Inflammatory macrophage (primary cell): ENCODE measurements around the gene ITGB5.

ENCODE experiments used
- DNase-seq, 2 donors: peaks; one replicate each; pipeline ENCODE4 v3.0.0-alpha.2; 2020 to 2022

ITGB5 gene

DNA sequence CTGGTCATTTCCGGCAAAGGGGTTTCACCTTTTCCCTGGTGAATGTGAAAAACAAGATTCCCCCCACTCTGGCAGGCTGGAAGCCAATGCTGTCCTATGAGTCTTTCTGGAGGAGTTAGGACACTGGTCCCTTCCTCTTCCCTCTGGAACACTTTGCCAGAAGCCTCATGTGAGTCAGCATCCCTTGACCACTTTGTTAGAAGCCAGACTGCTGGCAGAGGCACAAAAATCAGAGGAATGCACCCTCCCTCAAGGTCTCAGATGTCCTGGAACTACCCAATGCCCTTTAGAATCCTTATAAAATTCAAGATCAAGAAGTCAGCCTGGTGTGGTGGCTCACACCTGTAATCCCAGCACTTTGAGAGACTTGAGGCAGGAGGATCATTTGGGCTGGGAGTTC, 26.6 kb downstream of the ITGB5 start:
- DNase-seq: peak; percentile 42 to 75

GRCh38 chr3:124859025-124859424, 28.1 kb downstream of the ITGB5 start:
- DNase-seq: peak; percentile 33 to 72

GRCh38 chr3:124858275-124858674, 28.9 kb downstream of the ITGB5 start:
- DNase-seq: no peak

DNA sequence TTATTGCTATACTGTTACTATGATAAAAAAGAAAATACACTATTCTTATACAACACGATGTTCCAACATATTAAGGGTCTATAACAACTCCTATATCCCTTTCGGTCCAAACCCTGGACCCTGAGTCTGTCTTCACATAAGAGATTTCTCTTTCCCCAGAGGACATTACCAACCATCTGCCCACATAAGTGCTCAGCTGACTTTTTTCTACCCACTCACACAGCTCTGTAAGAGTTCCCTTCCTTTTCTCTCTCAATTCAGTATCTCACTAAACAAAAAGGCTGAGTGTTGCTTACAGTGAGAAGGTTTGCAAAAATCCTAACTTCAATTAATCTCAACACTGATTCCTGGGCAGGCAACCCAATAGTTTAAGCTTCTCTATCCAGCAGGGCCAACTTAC, 30.5 kb downstream of the ITGB5 start:
- DNase-seq: peak; percentile 88 to 90

DNA sequence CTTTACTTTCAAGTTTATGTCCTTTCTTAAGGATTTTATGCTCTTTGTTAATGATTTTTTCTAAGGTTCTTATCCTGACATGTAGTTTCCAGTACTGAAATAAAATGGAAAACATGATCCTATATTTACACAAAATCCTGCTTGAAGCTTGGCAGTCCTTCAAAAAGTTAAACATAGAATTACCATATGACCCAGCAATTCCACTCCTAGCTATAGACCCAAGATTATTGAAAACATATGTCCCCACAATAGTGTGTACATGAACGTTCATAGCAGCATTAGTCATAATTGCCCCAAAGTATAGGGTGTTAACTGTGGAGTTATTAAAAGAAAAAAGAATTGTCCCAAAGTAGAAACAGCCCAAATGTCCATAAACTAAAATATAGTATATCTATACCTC, 33.2 kb downstream of the ITGB5 start:
- no peak for DNase-seq

DNA sequence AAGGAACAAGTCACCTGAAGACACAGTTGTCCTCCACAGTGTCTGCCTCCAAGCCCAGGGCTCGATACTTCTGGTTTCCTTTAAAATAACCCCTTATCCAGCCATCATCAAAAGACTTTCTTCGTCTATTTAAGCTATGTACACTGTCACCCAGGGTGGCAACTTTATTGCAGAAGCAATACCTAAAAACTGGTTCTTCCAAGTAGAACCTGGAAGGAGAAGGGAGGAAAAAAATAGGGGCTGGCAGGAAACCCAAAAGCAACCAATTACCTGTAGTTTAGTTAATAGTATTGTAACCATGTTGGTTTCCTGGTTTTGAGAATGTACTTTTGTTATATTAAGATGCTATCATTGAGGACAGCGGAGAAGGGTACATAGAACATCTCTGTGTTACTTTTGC, 33.7 kb downstream of the ITGB5 start:
- DNase-seq: no peak

GRCh38 chr3:124851905-124852304, 35.3 kb downstream of the ITGB5 start:
- DNase-seq: no peak

DNA sequence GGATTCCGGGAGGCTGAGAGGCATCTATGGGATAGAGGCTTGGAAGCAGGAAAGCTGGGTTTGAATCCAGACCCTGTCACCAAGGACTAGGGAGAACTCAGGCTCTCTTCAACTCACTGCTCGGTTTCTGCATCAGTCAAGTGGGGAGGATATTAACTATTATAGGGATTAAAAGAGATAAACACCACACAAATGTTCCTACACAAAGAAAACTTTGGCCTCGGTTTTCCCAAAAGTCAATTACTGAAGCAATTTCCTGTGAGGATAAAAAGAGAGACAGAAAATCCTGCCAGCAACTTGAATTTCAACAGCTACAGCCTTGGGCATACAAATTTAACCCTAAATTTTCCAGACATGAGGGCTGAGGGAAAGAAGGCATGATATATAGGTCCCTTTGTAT, 36.0 kb downstream of the ITGB5 start:
- DNase-seq: no peak

- no peak for DNase-seq
Observed at GRCh38 chr3:124850633-124851032, 36.5 kb downstream of the ITGB5 start.

GRCh38 chr3:124850212-124850611, 37.0 kb downstream of the ITGB5 start:
- DNase-seq: no peak

- DNase-seq: no peak
Observed at GRCh38 chr3:124848300-124848699, 38.9 kb downstream of the ITGB5 start.

- no peak for DNase-seq
Observed at GRCh38 chr3:124847863-124848262, 39.3 kb downstream of the ITGB5 start.

- DNase-seq: peak; percentile 54 to 68
Observed at GRCh38 chr3:124847051-124847450, 40.1 kb downstream of the ITGB5 start.

DNA sequence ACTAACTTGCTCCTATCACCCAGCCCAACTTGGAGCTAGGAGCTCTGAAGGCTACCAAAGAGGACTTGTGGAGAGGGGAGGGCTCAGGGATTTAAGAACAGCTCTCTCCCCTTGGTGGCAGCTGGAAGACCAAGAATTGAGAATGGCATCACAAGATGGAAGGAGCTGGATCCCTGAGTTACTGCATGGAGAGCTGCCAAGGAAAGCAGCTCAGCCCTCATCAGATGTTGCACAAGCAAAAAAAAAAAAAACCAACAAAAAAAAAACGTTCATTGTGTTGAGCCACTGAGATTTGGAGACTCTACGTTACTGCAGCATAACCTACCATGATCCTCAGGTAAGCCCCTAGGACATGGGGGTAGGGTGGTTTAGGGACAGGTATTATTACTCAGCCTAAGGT, 41.0 kb downstream of the ITGB5 start:
- DNase-seq: no peak

DNA sequence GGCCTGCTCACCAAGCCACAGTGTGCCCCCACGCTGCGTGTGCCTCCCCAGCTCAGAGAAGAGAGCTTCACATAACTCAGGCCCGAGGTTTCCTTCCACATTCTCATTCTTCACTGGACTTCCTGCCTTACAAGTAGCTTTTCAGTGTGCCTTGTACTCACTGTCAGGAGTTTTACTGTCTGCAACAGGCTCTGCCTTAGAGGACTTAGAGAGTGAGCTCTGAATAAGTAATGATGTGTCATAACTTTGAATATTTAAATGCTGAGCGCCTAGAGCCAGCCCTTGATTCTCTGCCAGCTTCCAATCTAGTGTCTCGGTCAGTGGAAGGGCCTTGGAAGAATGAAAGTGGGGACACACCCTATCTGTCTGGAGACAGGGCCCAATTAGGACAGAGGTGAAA, 41.8 kb downstream of the ITGB5 start:
- peak; percentile 49 to 69 for DNase-seq

DNA sequence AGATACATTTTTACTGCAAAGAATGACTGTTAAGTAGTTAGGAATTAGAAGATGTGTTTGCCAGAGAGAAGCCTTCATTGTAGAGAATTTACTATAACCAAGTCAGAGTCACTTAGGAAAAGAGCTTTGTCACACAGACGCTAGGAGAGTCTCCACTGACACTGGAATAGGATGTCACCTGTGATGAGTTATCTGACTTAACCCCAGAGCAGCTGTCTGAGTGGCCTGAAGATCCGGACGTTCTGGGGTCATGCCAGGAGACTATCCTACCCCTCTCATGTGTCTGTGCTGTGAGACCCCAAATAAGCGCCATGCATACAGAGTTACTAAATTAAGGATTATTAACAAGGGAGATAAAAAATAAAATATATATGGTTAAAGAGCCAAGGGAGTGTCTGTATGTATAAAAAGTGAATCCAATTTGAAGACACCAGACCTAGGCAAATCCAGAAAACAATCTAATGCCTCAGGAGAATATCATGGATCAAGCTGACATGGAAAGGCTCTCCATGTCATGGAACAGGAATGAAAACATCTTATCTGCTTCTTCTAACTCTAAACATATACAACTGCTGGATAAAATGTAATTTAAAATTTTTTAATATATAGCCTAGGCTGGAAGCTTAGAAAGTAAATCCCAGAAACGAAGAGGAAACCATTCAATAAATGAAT, 43.5 kb downstream of the ITGB5 start:
- DNase-seq: no peak

DNA sequence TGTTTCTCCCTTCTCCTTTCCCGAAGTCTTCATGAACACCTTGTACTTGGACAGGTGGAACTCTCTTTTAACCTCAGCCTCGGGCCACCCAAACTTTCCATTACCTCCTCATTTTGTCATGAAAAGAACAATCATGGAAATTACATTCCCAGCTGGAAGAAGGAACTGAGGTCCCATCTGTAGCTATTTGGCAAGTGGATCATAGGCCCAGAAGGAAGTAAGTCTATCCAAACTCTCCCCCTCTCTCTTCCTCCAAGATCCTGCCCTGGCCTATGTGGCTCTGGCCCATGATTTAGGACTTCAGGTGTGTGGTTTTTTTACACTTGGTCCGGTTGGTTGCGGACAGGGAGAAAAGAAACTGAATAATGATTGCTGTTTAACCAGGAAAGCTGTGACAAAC, 44.1 kb downstream of the ITGB5 start:
- DNase-seq: no peak

DNA sequence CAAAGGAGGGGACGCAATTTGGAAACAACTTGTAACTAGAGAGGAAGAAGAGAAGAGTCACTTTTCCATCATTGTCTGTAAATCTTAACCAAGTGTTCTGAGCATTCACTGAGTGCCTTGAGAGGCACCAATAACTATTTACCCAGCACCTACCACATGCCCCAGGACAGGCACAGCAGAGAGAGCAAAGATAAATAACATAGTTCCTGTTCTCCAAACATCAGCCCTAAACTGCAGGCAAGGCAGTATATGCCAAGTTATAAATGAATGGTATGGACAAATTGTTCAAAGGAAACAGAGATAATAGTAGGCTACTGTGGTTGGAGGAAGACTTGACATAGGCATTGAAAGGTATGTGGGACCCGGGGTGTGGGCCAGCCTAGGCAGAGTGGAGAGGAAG, 45.6 kb downstream of the ITGB5 start:
- no peak for DNase-seq

GRCh38 chr3:124840331-124840730, 46.8 kb downstream of the ITGB5 start:
- no peak for DNase-seq

DNA sequence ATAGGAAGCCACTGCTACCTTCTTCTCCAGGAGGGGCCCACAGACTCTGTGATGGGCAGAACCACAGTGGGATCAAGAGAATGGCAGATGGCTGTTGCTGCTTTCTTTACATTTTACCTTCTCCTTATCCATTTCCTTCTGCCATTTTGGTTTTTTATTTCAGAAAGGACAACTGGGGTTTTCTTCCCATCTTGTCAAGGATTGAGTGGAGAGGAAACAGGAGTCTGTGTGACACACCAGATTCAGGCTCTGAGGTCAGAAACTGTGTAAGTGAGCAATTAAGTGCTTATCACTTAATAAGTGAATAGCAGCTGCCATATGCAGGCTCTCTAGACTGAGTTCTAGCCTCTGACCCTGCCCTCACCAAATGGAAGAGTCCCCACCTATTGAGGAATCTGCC, 47.3 kb downstream of the ITGB5 start:
- no peak for DNase-seq

GRCh38 chr3:124838963-124839362, 48.2 kb downstream of the ITGB5 start:
- no peak for DNase-seq

- DNase-seq: no peak
Observed at GRCh38 chr3:124837730-124838186, 49.4 kb downstream of the ITGB5 start.

- DNase-seq: no peak
Observed at GRCh38 chr3:124837065-124837464, 50.1 kb downstream of the ITGB5 start.

DNA sequence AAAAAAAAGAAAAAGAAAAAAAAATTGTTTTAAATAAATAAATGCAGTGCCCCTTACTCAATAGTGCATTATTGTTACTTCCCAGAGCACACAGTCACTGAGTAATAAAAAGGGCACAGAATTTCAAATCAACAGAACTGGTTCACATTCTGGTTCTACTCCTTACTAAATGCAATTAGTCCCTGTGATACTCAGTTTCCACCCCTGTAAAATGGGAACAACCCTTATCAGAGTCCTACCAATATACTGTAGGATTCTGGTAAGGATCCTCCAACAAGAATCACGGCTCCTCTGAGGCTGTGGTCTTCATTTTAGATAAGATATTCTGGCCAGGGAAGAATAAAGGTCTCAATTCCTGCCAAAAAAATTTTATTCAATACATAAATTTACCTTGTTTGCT, 50.7 kb downstream of the ITGB5 start:
- DNase-seq: no peak
